Neural cell (in vitro differentiated cells): ENCODE results near the gene TMEM181. TPM values are rescaled to one million over a fixed set of nuclear protein-coding genes. Genes with fewer than 3 reads are reported as not detected.

Source experiments
- H2AFZ ChIP-seq: fragments of 200-600, 300-800 bp; sonication (generic), shearing (Covaris generic); 2 replicates; pipeline ENCODE4 v1.6.0; 2014; ENCODE audit warnings: low read depth, mild to moderate bottlenecking, antibody characterized with exemption, low read length, moderate library complexity
- H3F3A ChIP-seq: fragments of 200-600 bp; shearing (Covaris generic); 2 replicates; pipeline ENCODE4 v1.6.1; 2016; ENCODE audit warnings: mild to moderate bottlenecking, moderate library complexity, mixed read lengths, antibody characterized with exemption, low read length; ENCODE audit not compliant: insufficient read depth, poor library complexity, severe bottlenecking
- H3K27ac ChIP-seq: fragments of 200-600, 300-800 bp; sonication (generic), shearing (Covaris generic); 2 replicates; pipeline ENCODE4 v1.5.1; 2014; ENCODE audit warnings: mild to moderate bottlenecking, low read length, moderate library complexity
- H3K27me3 ChIP-seq: fragments of 300-800, 200-600 bp; sonication (generic), shearing (Covaris generic); 2 replicates; pipeline ENCODE4 v1.6.0; 2014; ENCODE audit warnings: mild to moderate bottlenecking, low read depth, low read length, moderate library complexity; ENCODE audit not compliant: insufficient read depth
- H3K36me3 ChIP-seq: fragments of 300-800, 200-600 bp; sonication (generic), shearing (Covaris generic); 2 replicates; pipeline ENCODE4 v1.5.1; 2014; ENCODE audit warnings: mild to moderate bottlenecking, antibody characterized with exemption, low read length, moderate library complexity; ENCODE audit not compliant: insufficient read depth
- H3K4me2 ChIP-seq: fragments of 300-800, 200-600 bp; sonication (generic), shearing (Covaris generic); 2 replicates; pipeline ENCODE4 v1.6.0; 2014; ENCODE audit warnings: mild to moderate bottlenecking, low read length
- H3K4me3 ChIP-seq: fragments of 300-800, 200-600 bp; sonication (generic), shearing (Covaris generic); 2 replicates; pipeline ENCODE4 v1.5.1; 2014; ENCODE audit warnings: mild to moderate bottlenecking, low read length, moderate library complexity
- H3K79me2 ChIP-seq: fragments of 200-600 bp; shearing (Covaris generic); replicated peaks from 2 replicates; pipeline ENCODE4 v1.6.0; 2014; ENCODE audit warnings: mild to moderate bottlenecking, low read length, moderate library complexity; ENCODE audit not compliant: insufficient read depth
- H3K9ac ChIP-seq: fragments of 300-800, 200-600 bp; sonication (generic), shearing (Covaris generic); 2 replicates; pipeline ENCODE4 v1.6.1; 2016; ENCODE audit warnings: mild to moderate bottlenecking, low read length, mixed read lengths
- H3K9me2 ChIP-seq: fragments of 200-600 bp; shearing (Covaris generic); 2 replicates; pipeline ENCODE4 v1.6.1; 2016; ENCODE audit warnings: mild to moderate bottlenecking, low read length, mixed read lengths; ENCODE audit not compliant: insufficient read depth
- H3K9me3 ChIP-seq: fragments of 200-600, 300-800 bp; sonication (generic), shearing (Covaris generic); 2 replicates; pipeline ENCODE4 v1.6.1; 2016; ENCODE audit warnings: mild to moderate bottlenecking, mixed run types, low read length, moderate library complexity, mixed read lengths
- H4K20me1 ChIP-seq: fragments of 200-600 bp; shearing (Covaris generic); 2 replicates; pipeline ENCODE4 v1.6.1; 2016; ENCODE audit warnings: mild to moderate bottlenecking, mixed run types; ENCODE audit not compliant: insufficient read depth
- CTCF ChIP-seq: fragments of 450-650 bp; IDR thresholded peaks from 2 replicates; pipeline ENCODE4 v1.5.1; 2014; ENCODE audit warnings: antibody characterized with exemption, mild to moderate bottlenecking, moderate library complexity; ENCODE audit not compliant: poor library complexity, severe bottlenecking
- EP300 ChIP-seq: fragments of 450-650 bp; conservative IDR thresholded peaks from 2 replicates; pipeline ENCODE4 v1.6.1; 2014; ENCODE audit warnings: antibody characterized with exemption, mild to moderate bottlenecking, moderate library complexity; ENCODE audit not compliant: poor library complexity, severe bottlenecking
- EZH2 ChIP-seq: fragments of 200-600, 300-800 bp; shearing (Covaris generic), sonication (generic); IDR thresholded peaks from 2 replicates; pipeline ENCODE4 v1.6.1; 2014; ENCODE audit warnings: antibody characterized with exemption, low read length, borderline replicate concordance, mild to moderate bottlenecking; ENCODE audit not compliant: insufficient read depth, poor library complexity, severe bottlenecking
- MXI1 ChIP-seq: fragments of 450-650 bp; conservative IDR thresholded peaks from 2 replicates; pipeline ENCODE4 v1.6.1; 2014; ENCODE audit warnings: antibody characterized with exemption, mild to moderate bottlenecking; ENCODE audit not compliant: poor library complexity, severe bottlenecking
- POLR2AphosphoS5 ChIP-seq: IDR thresholded peaks from 2 replicates; pipeline ENCODE4 v1.6.1; 2012
- RAD21 ChIP-seq: fragments of 450-650 bp; conservative IDR thresholded peaks from 2 replicates; pipeline ENCODE4 v1.6.1; 2014; ENCODE audit warnings: antibody characterized with exemption, mild to moderate bottlenecking, moderate library complexity
- REST ChIP-seq: IDR thresholded peaks from 2 replicates; pipeline ENCODE4 v1.6.1; 2012; ENCODE audit warnings: borderline replicate concordance
- SMC3 ChIP-seq: fragments of 450-650 bp; conservative IDR thresholded peaks from 2 replicates; pipeline ENCODE4 v1.6.1; 2014; ENCODE audit warnings: antibody characterized with exemption, mild to moderate bottlenecking, moderate library complexity; ENCODE audit not compliant: poor library complexity
- TAF1 ChIP-seq: IDR thresholded peaks from 2 replicates; pipeline ENCODE4 v1.6.1; 2012; ENCODE audit warnings: low read depth
- polyA plus RNA-seq: library from polyadenylated mRNA; depleted of rRNA; stranded (reverse); fragments of >200 nt; gene quantifications from 2 replicates; pipeline ENCODE4 v1.2.3, GENCODE V29; 2014

Gene TMEM181
- polyA plus RNA-seq, 1 donor from 2014 or later = 47.6 TPM

GRCh38 chr6:158680481-158680880 lies 120.6 kb downstream of the TMEM181 start:
- Histone ChIP-seq H3K27me3 (no peaks in the 10 kb centered on the region), H3K9me3 (no peaks in the 10 kb centered on the region), H3K4me3 (no peak overlapping the region), H3K4me2 (no peak overlapping the region), H2AFZ (no peak overlapping the region), H3K9me2 (no peaks in the 10 kb centered on the region), H3F3A (no peaks in the 10 kb centered on the region), H3K27ac (no peak overlapping the region), H3K36me3 (no peaks in the 10 kb centered on the region), H3K79me2 (no peaks in the 10 kb centered on the region), H4K20me1 (no peaks in the 10 kb centered on the region), H3K9ac (no peak overlapping the region)
- TF ChIP-seq SMC3 (no peak), EP300 (no peak), EZH2 (no peak), REST (no peak), TAF1 (no peak), RAD21 (no peak), CTCF (no peak), MXI1 (no peak), POLR2AphosphoS5 (no peak)

GRCh38 chr6:158684311-158684710 lies 124.4 kb downstream of the TMEM181 start:
- Histone ChIP-seq H3K4me3 (no peak overlapping the region), H3K27ac (no peak overlapping the region), H3K36me3 (no peaks in the 10 kb centered on the region), H2AFZ (no peak overlapping the region), H3K27me3 (no peaks in the 10 kb centered on the region), H3K4me2 (no peak overlapping the region), H3K9ac (no peak overlapping the region), H4K20me1 (no peaks in the 10 kb centered on the region), H3F3A (no peaks in the 10 kb centered on the region), H3K9me3 (no peaks in the 10 kb centered on the region), H3K9me2 (no peaks in the 10 kb centered on the region), H3K79me2 (no peaks in the 10 kb centered on the region)
- TF ChIP-seq POLR2AphosphoS5 (no peak), TAF1 (no peak), EP300 (no peak), CTCF (no peak)
